H9 (cell line): ENCODE results near the gene CCDC148. TPM values are rescaled to one million over a fixed set of nuclear protein-coding genes. Genes with fewer than 3 reads are reported as not detected.

ENCODE experiments used
- DNase-seq: peaks from one replicate; pipeline ENCODE4 v3.0.0-alpha.2; 2017
- H2AFZ ChIP-seq: one replicate; pipeline ENCODE4 v1.6.1; 2013; ENCODE audit warnings: mild to moderate bottlenecking, low read length, control low read depth, moderate library complexity
- H2AK5ac ChIP-seq: 2 replicates; pipeline ENCODE4 v1.6.1; 2013; ENCODE audit warnings: low read length, control low read depth, mixed read lengths; ENCODE audit not compliant: insufficient read length
- H2BK120ac ChIP-seq: one replicate; pipeline ENCODE4 v1.6.1; 2013; ENCODE audit warnings: low read depth, mild to moderate bottlenecking, low read length, control low read depth, inconsistent platforms; ENCODE audit not compliant: poor library complexity, severe bottlenecking
- H2BK12ac ChIP-seq: 2 replicates; pipeline ENCODE4 v1.6.1; 2013; ENCODE audit warnings: low read length, control low read depth, mixed read lengths, low read depth; ENCODE audit not compliant: insufficient read length
- H2BK15ac ChIP-seq: 2 replicates; pipeline ENCODE4 v1.6.1; 2013; ENCODE audit warnings: low read depth, low read length, control low read depth
- H2BK20ac ChIP-seq: one replicate; pipeline ENCODE4 v1.6.1; 2013; ENCODE audit warnings: low read depth, mild to moderate bottlenecking, low read length, control low read depth, inconsistent platforms; ENCODE audit not compliant: poor library complexity, severe bottlenecking
- H2BK5ac ChIP-seq: 2 replicates; pipeline ENCODE4 v1.6.1; 2013; ENCODE audit warnings: low read length, control low read depth, mixed read lengths; ENCODE audit not compliant: insufficient read length
- H3K14ac ChIP-seq: 2 replicates; pipeline ENCODE4 v1.6.1; 2013; ENCODE audit warnings: low read length, control low read depth; ENCODE audit not compliant: insufficient read depth
- H3K18ac ChIP-seq: 2 replicates; pipeline ENCODE4 v1.6.1; 2013; ENCODE audit warnings: low read depth, mild to moderate bottlenecking, mixed read lengths, low read length, control low read depth; ENCODE audit not compliant: insufficient read length
- H3K23ac ChIP-seq: 2 replicates; pipeline ENCODE4 v1.6.1; 2013; ENCODE audit warnings: low read length, control low read depth, mixed read lengths, low read depth; ENCODE audit not compliant: insufficient read length
- H3K23me2 ChIP-seq: 2 replicates; pipeline ENCODE4 v1.6.1; 2013; ENCODE audit warnings: low read depth, mild to moderate bottlenecking, mixed read lengths, low read length, control low read depth; ENCODE audit not compliant: insufficient read length, poor library complexity, severe bottlenecking
- H3K27ac ChIP-seq: 2 replicates; pipeline ENCODE4 v1.5.1; 2013; ENCODE audit warnings: low read length, control low read depth, mixed read lengths, low read depth; ENCODE audit not compliant: insufficient read length
- H3K27me3 ChIP-seq: 2 replicates; pipeline ENCODE4 v1.6.1; 2013; ENCODE audit warnings: low read length, control low read depth, inconsistent platforms; ENCODE audit not compliant: insufficient read depth
- H3K4ac ChIP-seq: 2 replicates; pipeline ENCODE4 v1.6.1; 2013; ENCODE audit warnings: low read depth, mild to moderate bottlenecking, control low read depth, inconsistent platforms, low read length, moderate library complexity
- H3K4me1 ChIP-seq: 2 replicates; pipeline ENCODE4 v1.6.1; 2013; ENCODE audit warnings: low read length, control low read depth, inconsistent platforms; ENCODE audit not compliant: insufficient read depth
- H3K4me2 ChIP-seq: 2 replicates; pipeline ENCODE4 v1.6.1; 2013; ENCODE audit warnings: low read length, control low read depth, mixed read lengths; ENCODE audit not compliant: insufficient read length, insufficient read depth
- H3K56ac ChIP-seq: 2 replicates; pipeline ENCODE4 v1.6.1; 2013; ENCODE audit warnings: low read depth, mild to moderate bottlenecking, mixed read lengths, low read length, control low read depth; ENCODE audit not compliant: insufficient read length
- H3K79me1 ChIP-seq: 2 replicates; pipeline ENCODE4 v1.6.1; 2013; ENCODE audit warnings: low read depth, mild to moderate bottlenecking, moderate library complexity, low read length, control low read depth, inconsistent platforms; ENCODE audit not compliant: insufficient read depth, poor library complexity, severe bottlenecking
- H3K79me2 ChIP-seq: 2 replicates; pipeline ENCODE4 v1.6.1; 2013; ENCODE audit warnings: low read length, control low read depth, inconsistent platforms; ENCODE audit not compliant: insufficient read depth
- H3K9ac ChIP-seq: 2 replicates; pipeline ENCODE4 v1.6.1; 2013; ENCODE audit warnings: low read length, control low read depth, mixed read lengths; ENCODE audit not compliant: insufficient read length; ENCODE audit errors: extremely low read depth
- H3K9me3 ChIP-seq: one replicate; pipeline ENCODE4 v1.6.1; 2013; ENCODE audit warnings: low read depth, low read length, inconsistent platforms; ENCODE audit not compliant: control insufficient read depth
- H3T11ph ChIP-seq: one replicate; pipeline ENCODE4 v1.6.1; 2013; ENCODE audit warnings: mild to moderate bottlenecking, low read length, control low read depth, inconsistent platforms
- H4K20me1 ChIP-seq: one replicate; pipeline ENCODE4 v1.6.1; 2013; ENCODE audit not compliant: control insufficient read depth, insufficient read length, insufficient read depth
- H4K5ac ChIP-seq: 2 replicates; pipeline ENCODE4 v1.6.1; 2013; ENCODE audit warnings: low read depth, mild to moderate bottlenecking, mixed read lengths, low read length, control low read depth; ENCODE audit not compliant: insufficient read length
- H4K8ac ChIP-seq: replicated peaks from 2 replicates; pipeline ENCODE4 v1.6.1; 2013; ENCODE audit warnings: low read length, control low read depth, mixed read lengths, low read depth; ENCODE audit not compliant: insufficient read length
- H4K91ac ChIP-seq: 2 replicates; pipeline ENCODE4 v1.6.1; 2013; ENCODE audit warnings: low read depth, mild to moderate bottlenecking, moderate library complexity, mixed read lengths, low read length, control low read depth; ENCODE audit not compliant: insufficient read length
- H3K27ac Mint-ChIP-seq, 3 experiments: 2 replicates in 2 of 3; 3 replicates in 1 of 3; pipeline ENCODE4 v1.8.0; 2020 to 2021; ENCODE audit warnings: mixed read lengths in 3 of 3, mild to moderate bottlenecking in 1 of 3, moderate library complexity in 1 of 3
- H3K27me3 Mint-ChIP-seq: 2 replicates; pipeline ENCODE4 v1.8.0; 2021; ENCODE audit warnings: low read depth, mild to moderate bottlenecking, moderate library complexity, mixed read lengths
- H3K36me3 Mint-ChIP-seq, 3 experiments: 2 replicates in 2 of 3; 3 replicates in 1 of 3; pipeline ENCODE4 v1.8.0; 2020 to 2021; ENCODE audit warnings: low read depth in 3 of 3, mixed read lengths in 3 of 3; ENCODE audit not compliant: insufficient read depth in 1 of 3
- H3K4me1 Mint-ChIP-seq, 2 experiments: 2 replicates each; pipeline ENCODE4 v1.8.0; 2020; ENCODE audit warnings: mixed read lengths in 2 of 2
- H3K4me3 Mint-ChIP-seq, 2 experiments: 2 replicates in 1 of 2; 3 replicates in 1 of 2; pipeline ENCODE4 v1.8.0; 2020 to 2021; ENCODE audit warnings: mild to moderate bottlenecking in 2 of 2, mixed read lengths in 2 of 2, moderate library complexity in 1 of 2
- H3K9me3 Mint-ChIP-seq, 2 experiments: 2 replicates in 1 of 2; 3 replicates in 1 of 2; pipeline ENCODE4 v1.8.0; 2020; ENCODE audit warnings: mild to moderate bottlenecking in 2 of 2, mixed read lengths in 2 of 2, moderate library complexity in 1 of 2
- CTCF ChIP-seq: fragments of 200-600 bp; sonication (generic); conservative IDR thresholded peaks from 3 replicates; pipeline ENCODE4 v1.8.0; 2021; ENCODE audit warnings: antibody characterized with exemption, mild to moderate bottlenecking
- WGBS: extraction: QIAGEN DNeasy Blood & Tissue Kit; methylation state at CpG from one replicate; pipeline ENCODE4 v1.1.7; 2013; ENCODE audit warnings: missing lambda C conversion rate, low lambda C conversion rate, mixed read lengths; ENCODE audit not compliant: insufficient read length; ENCODE audit errors: extremely low coverage; 5-methylcytosine and 5-hydroxymethylcytosine counted together
- total RNA-seq: library from RNA; stranded (reverse); gene quantifications from 2 replicates; pipeline ENCODE4 v1.2.1, GENCODE V29; 2021

CCDC148 gene
- total RNA-seq, 1 experiment from 2014 or later, result 1.5 TPM

- no peak for DNase-seq
Measured at GRCh38 chr2:158478237-158478636, 21.7 kb upstream of the CCDC148 start.

More at GRCh38 chr2:158478237-158478636, 21.7 kb upstream of the CCDC148 start:
- no peak overlapping the region for H3K9ac ChIP-seq
- Mint-ChIP-seq H3K27me3 (no peaks in the 10 kb centered on the region), H3K27ac (no peak overlapping the region), H3K4me3 (no peak overlapping the region), H3K36me3 (peaks cover 0 to 6% (median 6%) of the 10 kb centered on the region in 3 experiments; a peak in 6 of 7 replicates), H3K9me3 (peaks cover 0 to 3% of the 10 kb centered on the region in 2 experiments; a peak in 1 of 5 replicates), H3K4me1 (peaks cover 10 to 28% of the 10 kb centered on the region in 2 experiments)
- no CpG with 5 or more reads among the region's 6 CpGs for WGBS
- TF ChIP-seq CTCF, result no peak
- H4K20me1 ChIP-seq, result no peaks in the 10 kb centered on the region
- H3T11ph ChIP-seq, result no peak overlapping the region
- peaks cover 5% of the 10 kb centered on the region; the same call in 1 of the 2 replicates for H3K79me2 ChIP-seq
- no peak overlapping the region for H3K56ac ChIP-seq
- H3K27ac ChIP-seq, result no peak overlapping the region
- H3K27me3 ChIP-seq, result no peaks in the 10 kb centered on the region
- no peak overlapping the region for H4K5ac ChIP-seq
- H2BK5ac ChIP-seq, result no peak overlapping the region
- no peak overlapping the region for H3K18ac ChIP-seq
- H3K79me1 ChIP-seq, result peaks cover 7% of the 10 kb centered on the region
- H2BK12ac ChIP-seq, result no peak overlapping the region
- H2AK5ac ChIP-seq, result no peak overlapping the region
- no peaks in the 10 kb centered on the region for H3K23me2 ChIP-seq
- H2AFZ ChIP-seq, result no peak overlapping the region
- no peaks in the 10 kb centered on the region for H3K9me3 ChIP-seq
- H3K14ac ChIP-seq, result no peak overlapping the region
- no peak overlapping the region for H2BK15ac ChIP-seq
- H2BK20ac ChIP-seq, result no peak overlapping the region
- H4K8ac ChIP-seq, result no peak overlapping the region
- no peak overlapping the region for H3K23ac ChIP-seq
- no peak overlapping the region for H4K91ac ChIP-seq
- H3K4ac ChIP-seq, result no peak overlapping the region
- no peak overlapping the region for H2BK120ac ChIP-seq
- no peaks in the 10 kb centered on the region; the same call in 1 of the 2 replicates for H3K4me1 ChIP-seq
- H3K4me2 ChIP-seq, result no peak overlapping the region
